GM12878 (cell line): ENCODE measurements around the gene FAM222B. TPM values are rescaled to one million over a fixed set of nuclear protein-coding genes. Genes with fewer than 3 reads are reported as not detected.
"Not testable (repeated sequence)": the region's sequence is repeated elsewhere in the genome, so short reads cannot be mapped to it uniquely, and the experiment has no call there.

Experiments used
- ATAC-seq: fragments of 200-7000 bp; cut with Tn5 transposase; 3 replicates; pipeline ENCODE4 v1.9.1; 2020; ENCODE audit warnings: mild to moderate bottlenecking, moderate library complexity
- BruUV-seq: library from RNA; stranded (reverse); fragments of 400-500 nt; replicated peaks from 2 replicates; lab custom pipeline; 2021; lab: Mats Ljungman, UMichigan
- CTCF ChIA-PET: fragments of 300-600 bp; sonication (Branson Sonifier 250); formaldehyde crosslinking; extraction: SDS; loops from one replicate; lab custom pipeline; 2021; ENCODE audit warnings: inconsistent platforms; lab: Yijun Ruan, JAX
- POLR2A ChIA-PET: fragments of 350-600 bp; formaldehyde crosslinking; extraction: SDS; loops from one replicate; lab custom pipeline; 2021; ENCODE audit warnings: inconsistent platforms; lab: Charles Lee
- RAD21 ChIA-PET: fragments of 300-600 bp; sonication (Branson Sonifier 250); formaldehyde crosslinking; loops from one replicate; lab custom pipeline; 2023; ENCODE audit warnings: antibody characterized with exemption; ENCODE audit not compliant: unreplicated experiment; lab: Charles Lee
- SMC1A ChIA-PET: fragments of 300-600 bp; sonication (Branson Sonifier 250); formaldehyde crosslinking; loops from one replicate; lab custom pipeline; 2023; ENCODE audit not compliant: unreplicated experiment, uncharacterized antibody; lab: Charles Lee
- DNase-seq: peaks from one replicate; pipeline ENCODE4 v3.0.0-alpha.2; 2011; ENCODE audit warnings: low read depth, low spot score
- FAIRE-seq: peaks from 3 replicates; lab custom pipeline; 2011; peaks lifted over from hg19 to GRCh38; lab: Jason Lieb, UNC
- H2AFZ ChIP-seq: 2 replicates; pipeline ENCODE4 v1.6.0; 2011; ENCODE audit warnings: low read depth, low read length, control low read depth; ENCODE audit not compliant: control insufficient read depth
- H3K27ac ChIP-seq: 2 replicates; pipeline ENCODE4 v1.5.1; 2011; ENCODE audit warnings: control low read depth; ENCODE audit not compliant: control insufficient read depth, insufficient read depth
- H3K27me3 ChIP-seq, 2 experiments: replicated peaks in 1 of 2; 2 replicates each; pipeline versions ENCODE4 v1.6.0 to v1.6.1; 2011; ENCODE audit warnings: low read length in 1 of 2; ENCODE audit not compliant: control insufficient read depth in 2 of 2, insufficient read depth in 2 of 2
- H3K36me3 ChIP-seq, 2 experiments: 2 replicates each; pipeline ENCODE4 v1.5.1; 2011; ENCODE audit warnings: low read length in 1 of 2; ENCODE audit not compliant: control insufficient read depth in 2 of 2, insufficient read depth in 2 of 2
- H3K4me1 ChIP-seq: 2 replicates; pipeline ENCODE4 v1.6.1; 2011; ENCODE audit warnings: mild to moderate bottlenecking, low read length, moderate library complexity, mixed read lengths; ENCODE audit not compliant: control insufficient read depth, insufficient read depth
- H3K4me2 ChIP-seq: 2 replicates; pipeline ENCODE4 v1.6.0; 2011; ENCODE audit warnings: control low read depth; ENCODE audit not compliant: control insufficient read depth, insufficient read depth
- H3K4me3 ChIP-seq: fragments of 200-600 bp; sonication (generic); 2 replicates; pipeline ENCODE4 v1.5.1; 2016
- H3K79me2 ChIP-seq: 2 replicates; pipeline ENCODE4 v1.6.0; 2011; ENCODE audit warnings: low read length; ENCODE audit not compliant: control insufficient read depth, insufficient read depth
- H3K9ac ChIP-seq: 2 replicates; pipeline ENCODE4 v1.8.0; 2011; ENCODE audit warnings: low read length, control low read depth, mixed read lengths; ENCODE audit not compliant: control insufficient read depth, insufficient read depth
- H3K9me3 ChIP-seq: replicated peaks from 3 replicates; pipeline ENCODE4 v1.5.1; 2011; ENCODE audit warnings: mild to moderate bottlenecking, low read length; ENCODE audit not compliant: control insufficient read depth, insufficient read depth
- H4K20me1 ChIP-seq: 2 replicates; pipeline ENCODE4 v1.6.0; 2011; ENCODE audit not compliant: control insufficient read depth, insufficient read depth
- CTCF ChIP-seq, 3 experiments: IDR thresholded peaks in 2 of 3; conservative IDR thresholded peaks in 1 of 3; 2 replicates each; pipeline ENCODE4 v1.5.1; 2011; ENCODE audit warnings: low read depth in 3 of 3, low read length in 3 of 3, mild to moderate bottlenecking in 3 of 3, control low read depth in 2 of 3, moderate library complexity in 2 of 3, inconsistent platforms in 1 of 3, mixed read lengths in 1 of 3; ENCODE audit not compliant: control insufficient read depth in 2 of 3, insufficient read depth in 1 of 3; ENCODE audit errors: extremely low read depth in 1 of 3
- MEF2B ChIP-seq: fragments of 450-650 bp; IDR thresholded peaks from 2 replicates; pipeline ENCODE4 v1.6.1; 2018; ENCODE audit warnings: mild to moderate bottlenecking, moderate library complexity; ENCODE audit not compliant: partially characterized antibody, poor library complexity, severe bottlenecking
- RAD21 ChIP-seq: IDR thresholded peaks from 2 replicates; pipeline ENCODE4 v1.6.1; 2011; ENCODE audit warnings: mild to moderate bottlenecking, low read depth, low read length, moderate library complexity; ENCODE audit not compliant: insufficient read depth
- SMC3 ChIP-seq: IDR thresholded peaks from 2 replicates; pipeline ENCODE4 v1.6.1; 2011; ENCODE audit warnings: low read length, improper control_type of control experiment, borderline replicate concordance
- WGBS: methylation state at CpG from one replicate; pipeline ENCODE4 v1.1.6; 2016; ENCODE audit warnings: low lambda C conversion rate; ENCODE audit not compliant: insufficient replicate concordance, insufficient coverage; ENCODE audit errors: missing lambda C conversion rate; 5-methylcytosine and 5-hydroxymethylcytosine counted together
- in situ Hi-C: fragments of 300-500 bp; cut with MboI; formaldehyde crosslinking; loops from 9 replicates; pipeline ENCODE4 v1.14.3; 2018; ENCODE audit warnings: mixed read lengths
- intact Hi-C: fragments of 100-400 bp; cut with micrococcal nuclease; formaldehyde crosslinking; loops from one replicate; pipeline ENCODE4 v1.14.2; 2022; ENCODE audit not compliant: unreplicated experiment
- polyA plus RNA-seq, 11 experiments: library from polyadenylated mRNA; depleted of rRNA in 4 of 11; unstranded in 6 of 11; stranded (reverse) in 5 of 11; fragments of >200 nt; fragmentation: Nextera tagmentation in 4 of 11; fragmentation: Illumina TruSeq in 1 of 11; extraction: Ambion mirVana in 4 of 11; extraction: Trizol in 1 of 11; gene quantifications; 1 replicate in 1 of 11; 2 replicates in 10 of 11; pipeline versions ENCODE4 v1.2.1 to v1.2.3, GENCODE V29; 2011 to 2016; ENCODE audit warnings: inconsistent platforms in 2 of 11, missing spikeins in 2 of 11, low read depth in 1 of 11
- total RNA-seq, 4 experiments: library from RNA; depleted of rRNA in 3 of 4; stranded (reverse); fragments of >200 nt in 3 of 4; fragmentation: Illumina TruSeq in 1 of 4; extraction: Trizol in 1 of 4; gene quantifications; 2 replicates each; pipeline versions ENCODE4 v1.2.1 to v1.2.3, GENCODE V29; 2013 to 2021

Gene FAM222B
- total and polyA plus RNA-seq, 10 of the 15 experiments (the other 5 are each of a cell fraction or from before 2014, with no cell fraction given) = 2.8 to 18.3 (median 6.4) TPM

DNA sequence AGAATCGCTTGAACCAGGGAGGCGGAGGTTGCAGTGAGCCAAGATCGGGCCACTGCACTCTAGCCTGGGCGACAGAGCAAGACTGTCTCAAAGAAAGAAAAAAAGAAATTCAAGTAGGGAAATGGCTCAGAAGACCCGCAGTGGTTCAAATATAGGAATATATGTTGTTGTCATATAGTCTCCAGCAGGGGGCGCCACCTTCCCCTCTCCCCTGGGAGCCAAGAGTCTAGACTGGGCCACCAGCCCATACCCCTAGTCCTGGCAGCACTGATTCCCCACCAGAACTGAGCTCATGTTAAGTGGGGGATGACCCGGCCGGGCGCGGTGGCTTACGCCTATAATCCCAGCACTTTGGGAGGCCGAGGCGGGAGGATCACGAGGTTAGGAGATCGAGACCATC, 6.1 kb upstream of the FAM222B start:
- intact Hi-C loops = loop anchor here (1.0 kb wide), 1 partner anchor 55 kb away; the partner anchor contains the start of gene DHRS13

GRCh38 chr17:28846699-28847098, 4.1 kb upstream of the FAM222B start:
- in situ Hi-C loops, FAIRE-seq, H3K9me3 ChIP-seq, intact Hi-C loops, DNase-seq, H3K27ac ChIP-seq, H3K27me3 ChIP-seq, SMC1A ChIA-PET, H2AFZ ChIP-seq, CTCF ChIA-PET, H3K9ac ChIP-seq, H3K4me2 ChIP-seq, H3K36me3 ChIP-seq, RAD21 ChIA-PET, H3K4me3 ChIP-seq, H3K4me1 ChIP-seq, ATAC-seq, H4K20me1 ChIP-seq, BruUV-seq: not testable (repeated sequence)
- POLR2A ChIA-PET = interaction anchor here (0.6 to 0.8 kb wide), 3 partner anchors 110 to 291 kb away, joined by 3 to 5 read pairs (median 4); no protein-coding TSS in a partner anchor
- H3K79me2 ChIP-seq = peaks cover 11% of the 10 kb centered on the region
- 70% methylated on average over 9 of the region's 9 CpGs for WGBS

More for the DNA sequence above, 6.1 kb upstream of the FAM222B start:
- H3K36me3 ChIP-seq, H3K9ac ChIP-seq, H3K27ac ChIP-seq, BruUV-seq, H4K20me1 ChIP-seq, H3K9me3 ChIP-seq, H2AFZ ChIP-seq, H3K4me1 ChIP-seq, in situ Hi-C loops, H3K4me2 ChIP-seq, H3K27me3 ChIP-seq, H3K4me3 ChIP-seq, DNase-seq, H3K79me2 ChIP-seq, FAIRE-seq: not testable (repeated sequence)
- 76% methylated on average over 15 of the region's 15 CpGs for WGBS
- POLR2A ChIA-PET = interaction anchor here (1.3 kb wide), 1 partner anchor 9 kb away, joined by 3 read pairs; no protein-coding TSS in a partner anchor
- SMC1A ChIA-PET = interaction anchor here (0.9 to 2.9 kb wide), 10 partner anchors 23 to 104 kb away, joined by 3 to 12 read pairs (median 5); no protein-coding TSS in a partner anchor
- RAD21 ChIA-PET = interaction anchor here (0.7 to 3.3 kb wide), 7 partner anchors 48 to 122 kb away, joined by 3 to 16 read pairs (median 8); partner anchors contain the start of genes FLOT2 and TLCD1
- ATAC-seq = peak; percentile 93
- CTCF ChIA-PET = interaction anchor here (0.5 to 3.7 kb wide), 30 partner anchors 10 to 105 kb away, joined by 3 to 57 read pairs (median 6); partner anchors contain the start of genes DHRS13, FLOT2 and PHF12
- TF ChIP-seq RAD21 = peak; percentile 37
- peak; percentile 40; the same call in 1 of the 2 replicates for TF ChIP-seq SMC3
- peak; percentile 36 to 49 (median 40); a peak in 5 of 6 replicates for TF ChIP-seq CTCF (IDR thresholded peaks at IDR 0.05 in 2 of 3, conservative IDR thresholded peaks at IDR 0.05 in 1 of 3; ENCODE audit: control insufficient read depth in 2 of 3, extremely low read depth in 1 of 3, insufficient read depth in 1 of 3, low read depth in 3 of 3, low read length in 3 of 3)
- peak; percentile 62 for TF ChIP-seq MEF2B
